ENCODE measurements around the gene LRRC34.

LRRC34 gene

GRCh38 chr3:169790687-169791429 lies 21.8 kb downstream of the LRRC34 start:
- DNase-seq (ENCODE audit: low spot score), result no peak
- no peak for TF ChIP-seq CTCF (IDR thresholded peaks at IDR 0.05; ENCODE audit: extremely low read depth, missing control alignments)

GRCh38 chr3:169790219-169790618 lies 22.5 kb downstream of the LRRC34 start:
- no peak for DNase-seq (ENCODE audit: low spot score)
- TF ChIP-seq CTCF (IDR thresholded peaks at IDR 0.05; ENCODE audit: extremely low read depth, missing control alignments), result no peak

- DNase-seq (ENCODE audit: low spot score), result no peak
Measured at GRCh38 chr3:169787791-169788190, 24.9 kb downstream of the LRRC34 start.

GRCh38 chr3:169787120-169787519 lies 25.6 kb downstream of the LRRC34 start:
- DNase-seq (ENCODE audit: low spot score), result no peak
- no peak for TF ChIP-seq CTCF (IDR thresholded peaks at IDR 0.05; ENCODE audit: extremely low read depth, missing control alignments)

More at GRCh38 chr3:169787791-169788190, 24.9 kb downstream of the LRRC34 start:
- no peak for TF ChIP-seq CTCF (IDR thresholded peaks at IDR 0.05; ENCODE audit: extremely low read depth, missing control alignments)

- no peak for TF ChIP-seq CTCF (IDR thresholded peaks at IDR 0.05; ENCODE audit: extremely low read depth, missing control alignments)
- no peak for DNase-seq (ENCODE audit: low spot score)
Measured at GRCh38 chr3:169781209-169781855, 31.4 kb downstream of the LRRC34 start.

GRCh38 chr3:169780742-169781141 lies 32.0 kb downstream of the LRRC34 start:
- DNase-seq (ENCODE audit: low spot score), result no peak
- no peak for TF ChIP-seq CTCF (IDR thresholded peaks at IDR 0.05; ENCODE audit: extremely low read depth, missing control alignments)

GRCh38 chr3:169777822-169778221 lies 34.9 kb downstream of the LRRC34 start:
- DNase-seq (ENCODE audit: low spot score), result no peak
- TF ChIP-seq CTCF (IDR thresholded peaks at IDR 0.05; ENCODE audit: extremely low read depth, missing control alignments), result no peak
